GM12873 (cell line): Measurements from ENCODE around the gene SPATA1.

ENCODE experiments used
- CTCF ChIP-seq: IDR thresholded peaks from 2 replicates; pipeline ENCODE4 v1.5.1; 2012; ENCODE audit warnings: low read depth, mild to moderate bottlenecking, moderate library complexity, low read length, control low read depth; ENCODE audit not compliant: insufficient read depth; ENCODE audit errors: missing control alignments

SPATA1 gene

GRCh38 chr1:84504580-84505492 lies 1.4 kb upstream of the SPATA1 start:
- TF ChIP-seq CTCF, result no peak

- TF ChIP-seq CTCF, result no peak
Measured at GRCh38 chr1:84505493-84506001, 639 bp upstream of the SPATA1 start.

GRCh38 chr1:84506729-84507453 lies 705 bp downstream of the SPATA1 start:
- no peak for TF ChIP-seq CTCF

GRCh38 chr1:84508510-84508909 lies 2.3 kb downstream of the SPATA1 start:
- no peak for TF ChIP-seq CTCF

- TF ChIP-seq CTCF, result no peak
Measured at GRCh38 chr1:84509029-84509428, 2.8 kb downstream of the SPATA1 start.

- no peak for TF ChIP-seq CTCF
Measured at GRCh38 chr1:84510165-84510564, 4.0 kb downstream of the SPATA1 start.

- no peak for TF ChIP-seq CTCF
Measured at GRCh38 chr1:84510668-84511067, 4.5 kb downstream of the SPATA1 start.
